CD8-positive, alpha-beta memory T cell (primary cell): ENCODE results near the gene TBX15. TPM values are rescaled to one million over a fixed set of nuclear protein-coding genes. Genes with fewer than 3 reads are reported as not detected.

Experiments
- CTCF ChIA-PET: fragments of 350-600 bp; sonication (Branson Sonifier 250); formaldehyde crosslinking; loops from one replicate; lab custom pipeline; 2021; ENCODE audit warnings: antibody characterized with exemption; lab: Charles Lee
- POLR2A ChIA-PET: fragments of 350-600 bp; sonication (Branson Sonifier 250); formaldehyde crosslinking; loops from one replicate; lab custom pipeline; 2021; ENCODE audit warnings: antibody characterized with exemption; lab: Charles Lee
- DNase-seq, 5 donors: peaks; one replicate each; pipeline versions ENCODE4 v3.0.0 to v3.0.0-alpha.2; 2020 to 2022; ENCODE audit warnings: mixed read lengths in 1 of 5
- H3K27ac ChIP-seq: one replicate; pipeline ENCODE4 v1.7.0; 2013; ENCODE audit warnings: low read depth, mild to moderate bottlenecking, low read length, moderate library complexity
- H3K27me3 ChIP-seq: 2 replicates; pipeline ENCODE4 v1.7.0; 2013; ENCODE audit warnings: low read length, mild to moderate bottlenecking; ENCODE audit not compliant: insufficient read depth, poor library complexity, severe bottlenecking
- H3K36me3 ChIP-seq: 2 replicates; pipeline ENCODE4 v1.7.0; 2013; ENCODE audit warnings: mild to moderate bottlenecking, low read length, moderate library complexity; ENCODE audit not compliant: insufficient read depth
- H3K4me1 ChIP-seq: 2 replicates; pipeline ENCODE4 v1.7.0; 2013; ENCODE audit warnings: mild to moderate bottlenecking, low read length, moderate library complexity; ENCODE audit not compliant: insufficient read depth
- H3K4me3 ChIP-seq: 2 replicates; pipeline ENCODE4 v1.7.0; 2013; ENCODE audit warnings: mild to moderate bottlenecking, low read length
- H3K9me3 ChIP-seq: 2 replicates; pipeline ENCODE4 v1.7.0; 2013; ENCODE audit warnings: mild to moderate bottlenecking, low read length
- H3K27ac Mint-ChIP-seq, 8 donors: one replicate each; pipeline ENCODE4 v1.8.0; 2020 to 2021; ENCODE audit warnings: mixed read lengths in 8 of 8, mild to moderate bottlenecking in 6 of 8, inconsistent platforms in 3 of 8, moderate library complexity in 3 of 8
- H3K27me3 Mint-ChIP-seq, 2 donors: one replicate each; pipeline ENCODE4 v1.8.0; 2020 to 2021; ENCODE audit warnings: mixed read lengths in 2 of 2, mild to moderate bottlenecking in 1 of 2, moderate library complexity in 1 of 2
- H3K36me3 Mint-ChIP-seq, 3 donors: one replicate each; pipeline ENCODE4 v1.8.0; 2020 to 2021; ENCODE audit warnings: mixed read lengths in 3 of 3, inconsistent platforms in 1 of 3, mild to moderate bottlenecking in 1 of 3
- H3K4me1 Mint-ChIP-seq, 3 donors: one replicate each; pipeline ENCODE4 v1.8.0; 2020 to 2021; ENCODE audit warnings: mixed read lengths in 3 of 3, inconsistent platforms in 1 of 3, mild to moderate bottlenecking in 1 of 3
- H3K4me3 Mint-ChIP-seq, 7 donors: one replicate each; pipeline ENCODE4 v1.8.0; 2020 to 2021; ENCODE audit warnings: mixed read lengths in 7 of 7, mild to moderate bottlenecking in 6 of 7, moderate library complexity in 4 of 7, inconsistent platforms in 2 of 7
- H3K9me3 Mint-ChIP-seq, 5 donors: one replicate each; pipeline ENCODE4 v1.8.0; 2020 to 2022; ENCODE audit warnings: mixed read lengths in 5 of 5, mild to moderate bottlenecking in 3 of 5, moderate library complexity in 2 of 5, inconsistent platforms in 1 of 5
- polyA plus RNA-seq: library from polyadenylated mRNA; unstranded; fragments of 300-500 nt; fragmentation: Illumina TruSeq; gene quantifications from one replicate; pipeline ENCODE4 v1.2.3, GENCODE V29; 2021
- total RNA-seq, 2 experiments: library from RNA; stranded (reverse); gene quantifications; one replicate each; pipeline ENCODE4 v1.2.3, GENCODE V29; 2021

Gene TBX15
- total and polyA plus RNA-seq, 3 experiments from 2014 or later = not detected

- no peak overlapping the region for H3K27ac ChIP-seq
- Mint-ChIP-seq H3K9me3 (peaks cover 2 to 9% (median 5%) of the 10 kb centered on the region in 5 donors), H3K27me3 (peaks cover 0 to 3% of the 10 kb centered on the region in 2 donors), H3K36me3 (no peaks in the 10 kb centered on the region), H3K27ac (no peak overlapping the region), H3K4me3 (no peak overlapping the region), H3K4me1 (no peaks in the 10 kb centered on the region)
- no peaks in the 10 kb centered on the region for H3K4me1 ChIP-seq
- no peaks in the 10 kb centered on the region for H3K9me3 ChIP-seq
- POLR2A ChIA-PET = no interaction called here
- CTCF ChIA-PET = no interaction called here
- H3K36me3 ChIP-seq = no peaks in the 10 kb centered on the region
- no peak for DNase-seq
- H3K4me3 ChIP-seq = no peak overlapping the region
- H3K27me3 ChIP-seq = no peaks in the 10 kb centered on the region
These were observed 33.7 kb downstream of the TBX15 start for GRCh38 chr1:118954301-118954905.

- no peak overlapping the region for H3K27ac Mint-ChIP-seq
- H3K36me3 Mint-ChIP-seq = no peaks in the 10 kb centered on the region
- H3K27me3 Mint-ChIP-seq = no peaks in the 10 kb centered on the region
- H3K4me3 ChIP-seq = no peak overlapping the region
- ChIA-PET POLR2A (no interaction called here), CTCF (no interaction called here)
- H3K36me3 ChIP-seq = no peaks in the 10 kb centered on the region
- H3K27ac ChIP-seq = no peak overlapping the region
- DNase-seq = no peak
- H3K4me1 ChIP-seq = no peaks in the 10 kb centered on the region
- H3K27me3 ChIP-seq = no peaks in the 10 kb centered on the region
- H3K4me1 Mint-ChIP-seq = no peaks in the 10 kb centered on the region
- H3K9me3 ChIP-seq = no peaks in the 10 kb centered on the region
- no peak overlapping the region for H3K4me3 Mint-ChIP-seq
- H3K9me3 Mint-ChIP-seq = peaks cover 0 to 8% (median 5%) of the 10 kb centered on the region in 5 donors
These were observed 36.7 kb downstream of the TBX15 start for GRCh38 chr1:118951270-118951936.

DNA sequence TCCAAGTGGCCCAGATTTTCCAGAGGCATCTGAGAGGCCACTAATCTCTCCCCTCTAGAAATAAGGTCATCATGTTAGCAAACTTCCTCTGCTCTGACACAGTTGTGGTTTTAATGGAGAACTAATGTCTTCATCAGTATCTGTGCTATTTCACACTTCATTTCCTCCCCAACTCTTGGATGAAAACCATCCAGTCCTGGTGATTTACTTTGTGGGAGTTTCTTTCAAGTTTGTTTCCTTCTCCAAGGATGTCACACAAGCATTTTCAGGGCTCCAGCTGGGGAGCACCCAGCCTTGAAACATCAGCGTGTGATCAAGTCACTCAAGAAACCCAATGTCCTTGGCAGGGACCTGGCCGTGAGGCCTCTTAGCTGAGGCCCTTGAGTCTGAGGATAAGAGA is 38.8 kb downstream of the TBX15 start:
- H3K27me3 ChIP-seq = no peaks in the 10 kb centered on the region
- no peaks in the 10 kb centered on the region for H3K4me1 ChIP-seq
- no peaks in the 10 kb centered on the region for H3K9me3 ChIP-seq
- H3K4me3 ChIP-seq = no peak overlapping the region
- Mint-ChIP-seq H3K9me3 (peaks cover 0 to 8% (median 4%) of the 10 kb centered on the region in 5 donors), H3K4me3 (no peak overlapping the region), H3K36me3 (no peaks in the 10 kb centered on the region), H3K27me3 (no peaks in the 10 kb centered on the region), H3K27ac (no peak overlapping the region), H3K4me1 (no peaks in the 10 kb centered on the region)
- H3K27ac ChIP-seq = no peak overlapping the region
- no peak for DNase-seq
- CTCF ChIA-PET = no interaction called here
- H3K36me3 ChIP-seq = no peaks in the 10 kb centered on the region
- POLR2A ChIA-PET = no interaction called here

DNA sequence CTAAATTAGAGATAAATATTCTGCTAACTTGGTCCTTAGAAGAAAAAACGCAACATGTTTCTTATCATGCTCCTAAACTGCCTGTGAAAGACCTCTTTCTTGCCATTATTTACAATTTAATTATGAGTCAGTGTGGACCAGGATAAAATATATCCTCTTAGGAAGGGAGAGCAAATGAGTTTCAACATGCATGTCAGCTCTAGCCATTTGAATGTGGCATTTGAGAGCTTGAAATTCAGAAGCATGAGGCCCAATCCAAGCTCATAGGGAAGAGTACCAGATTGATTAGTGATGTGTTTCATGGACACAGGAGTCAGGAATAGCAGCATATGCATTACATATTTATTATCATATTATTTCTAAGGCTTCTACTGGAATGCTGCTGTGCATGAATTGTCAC is 39.3 kb downstream of the TBX15 start:
- peaks cover 0 to 8% (median 3%) of the 10 kb centered on the region in 5 donors for H3K9me3 Mint-ChIP-seq
- POLR2A ChIA-PET = no interaction called here
- H3K4me1 Mint-ChIP-seq = no peaks in the 10 kb centered on the region
- Histone ChIP-seq H3K27me3 (no peaks in the 10 kb centered on the region), H3K9me3 (no peaks in the 10 kb centered on the region), H3K27ac (no peak overlapping the region), H3K36me3 (no peaks in the 10 kb centered on the region), H3K4me1 (no peaks in the 10 kb centered on the region), H3K4me3 (no peak overlapping the region)
- no peaks in the 10 kb centered on the region for H3K27me3 Mint-ChIP-seq
- no peak for DNase-seq
- no peak overlapping the region for H3K27ac Mint-ChIP-seq
- H3K36me3 Mint-ChIP-seq = no peaks in the 10 kb centered on the region
- H3K4me3 Mint-ChIP-seq = no peak overlapping the region
- CTCF ChIA-PET = no interaction called here

DNA sequence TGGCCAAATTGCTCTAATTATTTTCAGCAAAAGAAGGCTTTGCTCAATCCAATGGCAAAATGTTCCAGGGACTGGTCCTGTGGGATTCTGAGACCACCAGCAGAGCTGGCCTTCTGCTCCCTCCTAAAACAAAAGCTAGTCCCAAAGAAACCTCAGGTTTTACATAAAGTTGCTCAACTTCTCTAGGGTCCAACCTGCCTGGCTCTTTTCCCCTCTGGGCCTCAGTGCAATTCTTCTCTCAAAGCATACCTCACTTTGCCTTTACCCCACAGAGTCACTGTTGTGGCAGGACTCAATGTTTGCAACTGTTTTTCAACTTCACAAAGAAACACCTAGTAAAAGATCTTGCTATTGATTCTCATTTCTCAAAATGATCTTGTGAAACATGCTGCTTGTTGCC is 39.8 kb downstream of the TBX15 start:
- Mint-ChIP-seq H3K4me1 (no peaks in the 10 kb centered on the region), H3K9me3 (peaks cover 0 to 5% (median 3%) of the 10 kb centered on the region in 5 donors), H3K4me3 (no peak overlapping the region), H3K36me3 (no peaks in the 10 kb centered on the region), H3K27me3 (no peaks in the 10 kb centered on the region), H3K27ac (no peak overlapping the region)
- ChIA-PET POLR2A (no interaction called here), CTCF (no interaction called here)
- Histone ChIP-seq H3K27ac (no peak overlapping the region), H3K27me3 (no peaks in the 10 kb centered on the region), H3K9me3 (no peaks in the 10 kb centered on the region), H3K4me3 (no peak overlapping the region), H3K4me1 (no peaks in the 10 kb centered on the region), H3K36me3 (no peaks in the 10 kb centered on the region)
- no peak for DNase-seq

- POLR2A ChIA-PET = no interaction called here
These were observed 40.4 kb downstream of the TBX15 start for GRCh38 chr1:118947790-118948189.

GRCh38 chr1:118947003-118947765 is 41.0 kb downstream of the TBX15 start:
- no peak for DNase-seq
- peaks cover 0 to 7% (median 3%) of the 10 kb centered on the region in 5 donors for H3K9me3 Mint-ChIP-seq
- no peak overlapping the region for H3K27ac Mint-ChIP-seq
- Histone ChIP-seq H3K4me1 (no peaks in the 10 kb centered on the region), H3K27ac (no peak overlapping the region), H3K36me3 (no peaks in the 10 kb centered on the region), H3K27me3 (no peaks in the 10 kb centered on the region), H3K4me3 (no peak overlapping the region), H3K9me3 (no peaks in the 10 kb centered on the region)
- no peaks in the 10 kb centered on the region for H3K27me3 Mint-ChIP-seq
- no peaks in the 10 kb centered on the region for H3K36me3 Mint-ChIP-seq
- ChIA-PET POLR2A (no interaction called here), CTCF (no interaction called here)
- H3K4me3 Mint-ChIP-seq = no peak overlapping the region
- H3K4me1 Mint-ChIP-seq = no peaks in the 10 kb centered on the region

More at GRCh38 chr1:118947790-118948189, 40.4 kb downstream of the TBX15 start:
- Mint-ChIP-seq H3K9me3 (peaks cover 0 to 7% (median 3%) of the 10 kb centered on the region in 5 donors), H3K4me1 (no peaks in the 10 kb centered on the region), H3K27me3 (no peaks in the 10 kb centered on the region), H3K27ac (no peak overlapping the region), H3K36me3 (no peaks in the 10 kb centered on the region), H3K4me3 (no peak overlapping the region)
- CTCF ChIA-PET = no interaction called here
- DNase-seq = no peak
- Histone ChIP-seq H3K36me3 (no peaks in the 10 kb centered on the region), H3K9me3 (no peaks in the 10 kb centered on the region), H3K27ac (no peak overlapping the region), H3K4me3 (no peak overlapping the region), H3K27me3 (no peaks in the 10 kb centered on the region), H3K4me1 (no peaks in the 10 kb centered on the region)

- no peaks in the 10 kb centered on the region for H3K4me1 Mint-ChIP-seq
- H3K4me3 Mint-ChIP-seq = no peak overlapping the region
- H3K36me3 Mint-ChIP-seq = no peaks in the 10 kb centered on the region
- POLR2A ChIA-PET = no interaction called here
- no peak overlapping the region for H3K27ac ChIP-seq
- H3K27ac Mint-ChIP-seq = no peak overlapping the region
- DNase-seq = no peak
- no peaks in the 10 kb centered on the region for H3K9me3 ChIP-seq
- no peaks in the 10 kb centered on the region for H3K4me1 ChIP-seq
- no peaks in the 10 kb centered on the region for H3K27me3 Mint-ChIP-seq
- no peak overlapping the region for H3K4me3 ChIP-seq
- CTCF ChIA-PET = no interaction called here
- no peaks in the 10 kb centered on the region for H3K27me3 ChIP-seq
- H3K36me3 ChIP-seq = no peaks in the 10 kb centered on the region
- H3K9me3 Mint-ChIP-seq = peaks cover 0 to 11% (median 4%) of the 10 kb centered on the region in 5 donors
These were observed 42.7 kb downstream of the TBX15 start for GRCh38 chr1:118945489-118945888.
